Liver (tissue), 9 donors: ENCODE results near the gene SYTL3. TPM values are rescaled to one million over a fixed set of nuclear protein-coding genes. Genes with fewer than 3 reads are reported as not detected.
"Not testable (repeated sequence)": the region's sequence is repeated elsewhere in the genome, so short reads cannot be mapped to it uniquely, and the experiment has no call there.

Source experiments
- DNase-seq: peaks from one replicate; pipeline ENCODE4 v3.0.0-alpha.2; 2017; ENCODE audit warnings: low spot score
- H3K27ac ChIP-seq, 2 donors: one replicate each; pipeline ENCODE4 v1.7.0; 2013; ENCODE audit warnings: inconsistent platforms in 2 of 2, low read length in 2 of 2, control low read depth in 1 of 2, low read depth in 1 of 2, mild to moderate bottlenecking in 1 of 2
- H3K27me3 ChIP-seq, 4 donors: one replicate each; pipeline versions ENCODE4 v1.6.1 to v1.7.0; 2013; ENCODE audit warnings: low read length in 3 of 4, inconsistent platforms in 1 of 4, mild to moderate bottlenecking in 1 of 4, moderate library complexity in 1 of 4; ENCODE audit not compliant: control insufficient read depth in 4 of 4, insufficient read depth in 4 of 4
- H3K36me3 ChIP-seq, 4 donors: one replicate each; pipeline versions ENCODE4 v1.6.1 to v1.7.0; 2013; ENCODE audit warnings: low read length in 3 of 4, mild to moderate bottlenecking in 3 of 4, low read depth in 1 of 4, moderate library complexity in 1 of 4; ENCODE audit not compliant: control insufficient read depth in 4 of 4, insufficient read depth in 3 of 4
- H3K4me1 ChIP-seq, 4 donors: one replicate each; pipeline versions ENCODE4 v1.6.1 to v1.7.0; 2013; ENCODE audit warnings: low read length in 3 of 4, mild to moderate bottlenecking in 3 of 4, moderate library complexity in 1 of 4; ENCODE audit not compliant: control insufficient read depth in 4 of 4, insufficient read depth in 4 of 4
- H3K4me3 ChIP-seq, 3 donors: one replicate each; pipeline versions ENCODE4 v1.6.1 to v1.7.0; 2013; ENCODE audit warnings: low read length in 3 of 3, control low read depth in 1 of 3, low read depth in 1 of 3, mild to moderate bottlenecking in 1 of 3
- H3K9ac ChIP-seq, 2 donors: one replicate each; pipeline ENCODE4 v1.7.0; 2013; ENCODE audit warnings: low read length in 2 of 2, mild to moderate bottlenecking in 2 of 2, moderate library complexity in 2 of 2, control low read depth in 1 of 2, low read depth in 1 of 2
- H3K9me3 ChIP-seq, 4 donors: one replicate each; pipeline versions ENCODE4 v1.6.1 to v1.7.0; 2013; ENCODE audit warnings: low read length in 3 of 4; ENCODE audit not compliant: control insufficient read depth in 4 of 4
- ATF3 ChIP-seq: IDR thresholded peaks from 2 replicates; pipeline ENCODE4 v1.6.1; 2016; ENCODE audit warnings: antibody characterized with exemption
- EGR1 ChIP-seq, 2 donors: IDR thresholded peaks; 2 replicates each; pipeline ENCODE4 v1.6.1; 2016 to 2018; ENCODE audit warnings: antibody characterized with exemption in 2 of 2, low read depth in 2 of 2
- FOXA1 ChIP-seq: IDR thresholded peaks from 2 replicates; pipeline ENCODE4 v1.6.1; 2016; ENCODE audit warnings: antibody characterized with exemption
- FOXA2 ChIP-seq: IDR thresholded peaks from 2 replicates; pipeline ENCODE4 v1.6.1; 2016; ENCODE audit warnings: antibody characterized with exemption
- GABPA ChIP-seq, 2 donors: IDR thresholded peaks in 1 of 2; conservative IDR thresholded peaks in 1 of 2; 2 replicates each; pipeline ENCODE4 v1.6.1; 2016; ENCODE audit warnings: antibody characterized with exemption in 2 of 2, mild to moderate bottlenecking in 1 of 2, moderate library complexity in 1 of 2
- HNF4A ChIP-seq, 2 donors: conservative IDR thresholded peaks; 2 replicates each; pipeline ENCODE4 v1.6.1; 2016; ENCODE audit warnings: antibody characterized with exemption in 2 of 2, mild to moderate bottlenecking in 2 of 2
- HNF4G ChIP-seq: IDR thresholded peaks from 2 replicates; pipeline ENCODE4 v1.6.1; 2016; ENCODE audit warnings: antibody characterized with exemption
- JUND ChIP-seq, 2 donors: IDR thresholded peaks; 2 replicates each; pipeline ENCODE4 v1.6.1; 2016; ENCODE audit warnings: antibody characterized with exemption in 2 of 2
- MAX ChIP-seq: IDR thresholded peaks from 2 replicates; pipeline ENCODE4 v1.6.1; 2016; ENCODE audit warnings: antibody characterized with exemption
- RAD21 ChIP-seq, 2 donors: IDR thresholded peaks; 2 replicates each; pipeline ENCODE4 v1.6.1; 2016; ENCODE audit warnings: antibody characterized with exemption in 2 of 2, mild to moderate bottlenecking in 2 of 2
- REST ChIP-seq: IDR thresholded peaks from 2 replicates; pipeline ENCODE4 v1.6.1; 2016; ENCODE audit warnings: antibody characterized with exemption, mild to moderate bottlenecking
- RXRA ChIP-seq, 2 donors: IDR thresholded peaks; 2 replicates each; pipeline ENCODE4 v1.6.1; 2017 to 2018; ENCODE audit warnings: antibody characterized with exemption in 2 of 2, mild to moderate bottlenecking in 1 of 2
- SP1 ChIP-seq: IDR thresholded peaks from 2 replicates; pipeline ENCODE4 v1.6.1; 2018; ENCODE audit warnings: antibody characterized with exemption, mild to moderate bottlenecking
- TAF1 ChIP-seq: conservative IDR thresholded peaks from 2 replicates; pipeline ENCODE4 v1.6.1; 2016; ENCODE audit warnings: antibody characterized with exemption, mild to moderate bottlenecking
- ZBTB33 ChIP-seq: IDR thresholded peaks from 2 replicates; pipeline ENCODE4 v1.6.1; 2016; ENCODE audit warnings: antibody characterized with exemption
- WGBS: extraction: QIAGEN DNeasy Blood & Tissue Kit; methylation state at CpG from one replicate; pipeline ENCODE4 v1.1.7; 2013; 5-methylcytosine and 5-hydroxymethylcytosine counted together
- polyA plus RNA-seq, 2 donors: library from polyadenylated mRNA; stranded (reverse) in 1 of 2; unstranded in 1 of 2; fragments of 200-250 nt in 1 of 2; fragments of >200 nt in 1 of 2; fragmentation: Nextera tagmentation in 1 of 2; extraction: Ambion mirVana in 1 of 2; gene quantifications; one replicate each; pipeline versions ENCODE4 v1.2.1 to v1.2.3, GENCODE V29; 2013 to 2015
- total RNA-seq, 2 donors: library from RNA; depleted of rRNA; stranded (reverse); fragments of >200 nt; gene quantifications; one replicate each; pipeline ENCODE4 v1.2.3, GENCODE V29; 2014
- donor health status: healthy.
- donor health status: healthy.
- donor health status: healthy.
- donor health status: healthy.
- donor health status: healthy.

Gene SYTL3
- total and polyA plus RNA-seq, 4 donors, result 0.28 to 1.7 (median 0.51) TPM

GRCh38 chr6:158698931-158699330 lies 49.1 kb downstream of the SYTL3 start:
- H3K27me3 ChIP-seq, result no peaks in the 10 kb centered on the region
- TF ChIP-seq RAD21 (IDR thresholded peaks at IDR 0.05), result no peak
- TF ChIP-seq MAX, result no peak
- TF ChIP-seq FOXA1, result no peak
- TF ChIP-seq ZBTB33, result no peak
- no peak for TF ChIP-seq FOXA2
- no peak for TF ChIP-seq TAF1
- no peak for TF ChIP-seq RXRA (IDR thresholded peaks at IDR 0.05)
- TF ChIP-seq GABPA (IDR thresholded peaks at IDR 0.05 in 1 of 2, conservative IDR thresholded peaks at IDR 0.05 in 1 of 2), result no peak
- no peak for TF ChIP-seq HNF4A (conservative IDR thresholded peaks at IDR 0.05)
- no peak for TF ChIP-seq HNF4G
- TF ChIP-seq REST, result no peak
- TF ChIP-seq EGR1 (IDR thresholded peaks at IDR 0.05; ENCODE audit: low read depth in 2 of 2), result no peak
- no peak for TF ChIP-seq JUND (IDR thresholded peaks at IDR 0.05)
- TF ChIP-seq ATF3, result no peak
- no peak for TF ChIP-seq SP1
- H3K36me3 ChIP-seq, result no peaks in the 10 kb centered on the region
- H3K9ac ChIP-seq, result no peak overlapping the region
- no peak overlapping the region for H3K27ac ChIP-seq
- DNase-seq, result no peak
- H3K9me3 ChIP-seq, result no peaks in the 10 kb centered on the region
- WGBS, result 90% methylated on average over 8 of the region's 8 CpGs
- H3K4me3 ChIP-seq, result no peak overlapping the region
- H3K4me1 ChIP-seq, result peaks cover 0 to 2% (median 0%) of the 10 kb centered on the region in 4 donors

GRCh38 chr6:158701268-158701667 lies 51.4 kb downstream of the SYTL3 start:
- H3K27me3 ChIP-seq, DNase-seq, H3K36me3 ChIP-seq, H3K27ac ChIP-seq, H3K4me3 ChIP-seq, H3K9me3 ChIP-seq, H3K4me1 ChIP-seq, H3K9ac ChIP-seq: not testable (repeated sequence)
- WGBS, result 99% methylated on average over 3 of the region's 3 CpGs
